Suprapubic skin (tissue), 4 donors: Measurements from ENCODE around the gene DCLK2. TPM values are rescaled to one million over a fixed set of nuclear protein-coding genes. Genes with fewer than 3 reads are reported as not detected.

Experiments
- DNase-seq, 2 donors: peaks; one replicate each; pipeline ENCODE4 v3.0.0-alpha.2; 2019; ENCODE audit warnings: low spot score in 2 of 2
- H3K27ac ChIP-seq: fragments of 200-600 bp; sonication (generic); one replicate; pipeline ENCODE4 v1.5.1; 2019
- H3K27me3 ChIP-seq: fragments of 200-600 bp; sonication (generic); one replicate; pipeline ENCODE4 v1.5.1; 2019
- H3K36me3 ChIP-seq: fragments of 200-600 bp; sonication (generic); one replicate; pipeline ENCODE4 v1.5.1; 2019
- H3K4me1 ChIP-seq: fragments of 200-600 bp; sonication (generic); one replicate; pipeline ENCODE4 v1.5.1; 2019
- H3K4me3 ChIP-seq: fragments of 200-600 bp; sonication (generic); one replicate; pipeline ENCODE4 v1.5.1; 2019; ENCODE audit warnings: mild to moderate bottlenecking
- H3K9me3 ChIP-seq: fragments of 200-600 bp; sonication (generic); one replicate; pipeline ENCODE4 v1.5.1; 2019
- CTCF ChIP-seq, 2 donors: fragments of 200-600 bp in 1 of 2; fragments of 450-650 bp in 1 of 2; sonication (generic) in 1 of 2; IDR thresholded peaks; one replicate each; pipeline ENCODE4 v1.5.1; 2016 to 2019; ENCODE audit warnings: antibody characterized with exemption in 2 of 2, mild to moderate bottlenecking in 1 of 2, moderate library complexity in 1 of 2
- EP300 ChIP-seq: sonication (generic); formaldehyde crosslinking; IDR thresholded peaks from one replicate; pipeline ENCODE4 v1.6.1; 2017; ENCODE audit warnings: antibody characterized with exemption
- POLR2A ChIP-seq, 2 donors: fragments of 450-650 bp; IDR thresholded peaks; one replicate each; pipeline ENCODE4 v1.6.1; 2017; ENCODE audit warnings: antibody characterized with exemption in 2 of 2, mild to moderate bottlenecking in 2 of 2, moderate library complexity in 2 of 2
- POLR2AphosphoS5 ChIP-seq, 3 donors: sonication (generic); formaldehyde crosslinking; IDR thresholded peaks; one replicate each; pipeline ENCODE4 v1.6.1; 2017; ENCODE audit warnings: antibody characterized with exemption in 3 of 3
- WGBS: methylation state at CpG from one replicate; pipeline ENCODE4 v1.1.5; 2018; 5-methylcytosine and 5-hydroxymethylcytosine counted together
- total RNA-seq, 4 donors: library from RNA; depleted of rRNA; stranded (reverse); fragments of >200 nt; gene quantifications; one replicate each; pipeline ENCODE4 v1.1.0, GENCODE V29; 2016

The DCLK2 gene
- total RNA-seq, 4 donors from 2014 or later: 0.57 to 3.6 (median 1.9) TPM

GRCh38 chr4:150219841-150220240 is 141.6 kb downstream of the DCLK2 start:
- 59% methylated on average over 4 of the region's 4 CpGs for WGBS
- Histone ChIP-seq H3K9me3 (no peaks in the 10 kb centered on the region), H3K4me1 (peaks cover 6% of the 10 kb centered on the region), H3K27me3 (no peaks in the 10 kb centered on the region), H3K4me3 (no peak overlapping the region), H3K27ac (no peak overlapping the region), H3K36me3 (no peaks in the 10 kb centered on the region)
- DNase-seq: no peak
- TF ChIP-seq EP300: no peak
- TF ChIP-seq POLR2AphosphoS5 (IDR thresholded peaks at IDR 0.05): no peak
- no peak for TF ChIP-seq POLR2A (IDR thresholded peaks at IDR 0.05)
- TF ChIP-seq CTCF (IDR thresholded peaks at IDR 0.05): no peak

- no peak for TF ChIP-seq CTCF (IDR thresholded peaks at IDR 0.05)
- TF ChIP-seq POLR2A (IDR thresholded peaks at IDR 0.05): no peak
- TF ChIP-seq POLR2AphosphoS5 (IDR thresholded peaks at IDR 0.05): no peak
- TF ChIP-seq EP300: no peak
- no peak overlapping the region for H3K27ac ChIP-seq
- DNase-seq: no peak
Measured at GRCh38 chr4:150224896-150225591, 146.8 kb downstream of the DCLK2 start.

GRCh38 chr4:150229520-150229919 is 151.3 kb downstream of the DCLK2 start:
- Histone ChIP-seq H3K4me3 (no peak overlapping the region), H3K36me3 (no peaks in the 10 kb centered on the region), H3K4me1 (no peaks in the 10 kb centered on the region), H3K9me3 (no peaks in the 10 kb centered on the region), H3K27ac (no peak overlapping the region), H3K27me3 (no peaks in the 10 kb centered on the region)
- WGBS: 38% methylated on average over 1 of the region's 1 CpG
- DNase-seq: no peak
- no peak for TF ChIP-seq POLR2A (IDR thresholded peaks at IDR 0.05)
- no peak for TF ChIP-seq POLR2AphosphoS5 (IDR thresholded peaks at IDR 0.05)
- TF ChIP-seq CTCF (IDR thresholded peaks at IDR 0.05): no peak
- no peak for TF ChIP-seq EP300

More at GRCh38 chr4:150224896-150225591, 146.8 kb downstream of the DCLK2 start:
- Histone ChIP-seq H3K4me1 (no peaks in the 10 kb centered on the region), H3K9me3 (no peaks in the 10 kb centered on the region), H3K27me3 (no peaks in the 10 kb centered on the region), H3K4me3 (no peak overlapping the region), H3K36me3 (no peaks in the 10 kb centered on the region)
- 70% methylated on average over 6 of the region's 6 CpGs for WGBS

GRCh38 chr4:150230561-150230960 is 152.3 kb downstream of the DCLK2 start:
- TF ChIP-seq POLR2AphosphoS5 (IDR thresholded peaks at IDR 0.05) (no peak), POLR2A (IDR thresholded peaks at IDR 0.05) (no peak), EP300 (no peak), CTCF (IDR thresholded peaks at IDR 0.05) (no peak)
- WGBS: 66% methylated on average over 2 of the region's 2 CpGs
- no peak for DNase-seq
- H3K36me3 ChIP-seq: no peaks in the 10 kb centered on the region
- no peaks in the 10 kb centered on the region for H3K9me3 ChIP-seq
- H3K4me1 ChIP-seq: no peaks in the 10 kb centered on the region
- H3K27me3 ChIP-seq: no peaks in the 10 kb centered on the region
- no peak overlapping the region for H3K4me3 ChIP-seq
- no peak overlapping the region for H3K27ac ChIP-seq

- H3K27ac ChIP-seq: no peak overlapping the region
- no peaks in the 10 kb centered on the region for H3K27me3 ChIP-seq
- H3K36me3 ChIP-seq: no peaks in the 10 kb centered on the region
- no peak overlapping the region for H3K4me3 ChIP-seq
- TF ChIP-seq POLR2AphosphoS5 (IDR thresholded peaks at IDR 0.05) (no peak), CTCF (IDR thresholded peaks at IDR 0.05) (no peak), POLR2A (IDR thresholded peaks at IDR 0.05) (no peak), EP300 (no peak)
- no peaks in the 10 kb centered on the region for H3K9me3 ChIP-seq
- no peaks in the 10 kb centered on the region for H3K4me1 ChIP-seq
- WGBS: 93% methylated on average over 4 of the region's 4 CpGs
- DNase-seq: no peak
Measured at GRCh38 chr4:150231107-150231770, 153.0 kb downstream of the DCLK2 start.
